ENCODE measurements around the gene VKORC1L1. TPM values are rescaled to one million over a fixed set of nuclear protein-coding genes. Genes with fewer than 3 reads are reported as not detected.
"Not testable (repeated sequence)": the region's sequence is repeated elsewhere in the genome, so short reads cannot be mapped to it uniquely, and the experiment has no call there.

The VKORC1L1 gene
- total RNA-seq, 2 donors from 2014 or later = 12.3 to 13.5 TPM

GRCh38 chr7:65989694-65990080, 116.8 kb downstream of the VKORC1L1 start:
- Histone ChIP-seq H3K4me3 (no peak overlapping the region), H3K27me3 (no peaks in the 10 kb centered on the region), H3K4me1 (no peaks in the 10 kb centered on the region), H3K27ac (no peak overlapping the region), H3K36me3 (no peaks in the 10 kb centered on the region), H3K9me3 (no peaks in the 10 kb centered on the region)
- no peak for DNase-seq (ENCODE audit: low spot score)
- TF ChIP-seq CTCF (IDR thresholded peaks at IDR 0.05) = no peak

GRCh38 chr7:65991829-65992228, 119.0 kb downstream of the VKORC1L1 start:
- DNase-seq (ENCODE audit: low spot score); H3K36me3 ChIP-seq; H3K27me3 ChIP-seq; H3K9me3 ChIP-seq; H3K4me1 ChIP-seq; H3K27ac ChIP-seq; H3K4me3 ChIP-seq: not testable (repeated sequence)

- H3K27me3 ChIP-seq = no peaks in the 10 kb centered on the region
- no peak overlapping the region for H3K27ac ChIP-seq
- H3K4me3 ChIP-seq = no peak overlapping the region
- no peaks in the 10 kb centered on the region for H3K36me3 ChIP-seq
- TF ChIP-seq CTCF (IDR thresholded peaks at IDR 0.05) = no peak
- H3K4me1 ChIP-seq = no peaks in the 10 kb centered on the region
- no peaks in the 10 kb centered on the region for H3K9me3 ChIP-seq
- no peak for DNase-seq (ENCODE audit: low spot score)
Measured at GRCh38 chr7:65992526-65992925, 119.7 kb downstream of the VKORC1L1 start.

- H3K27me3 ChIP-seq; H3K9me3 ChIP-seq; H3K27ac ChIP-seq; H3K36me3 ChIP-seq; DNase-seq (ENCODE audit: low spot score); H3K4me1 ChIP-seq; H3K4me3 ChIP-seq: not testable (repeated sequence)
Measured at GRCh38 chr7:65994984-65995383, 122.1 kb downstream of the VKORC1L1 start.

- not testable (repeated sequence) for DNase-seq (ENCODE audit: low spot score); H3K4me1 ChIP-seq; H3K27me3 ChIP-seq; H3K36me3 ChIP-seq; H3K9me3 ChIP-seq; H3K4me3 ChIP-seq; H3K27ac ChIP-seq
Measured at GRCh38 chr7:66000823-66001417, 128.0 kb downstream of the VKORC1L1 start.

- H3K4me1 ChIP-seq; DNase-seq (ENCODE audit: low spot score); H3K36me3 ChIP-seq; H3K27me3 ChIP-seq; H3K27ac ChIP-seq; H3K4me3 ChIP-seq; H3K9me3 ChIP-seq: not testable (repeated sequence)
Measured at GRCh38 chr7:66005115-66005671, 132.3 kb downstream of the VKORC1L1 start.

- no peak for TF ChIP-seq CTCF (IDR thresholded peaks at IDR 0.05)
- H3K9me3 ChIP-seq = no peaks in the 10 kb centered on the region
Measured at GRCh38 chr7:66007232-66007631, 134.4 kb downstream of the VKORC1L1 start.

More at GRCh38 chr7:66007232-66007631, 134.4 kb downstream of the VKORC1L1 start:
- Histone ChIP-seq H3K4me1 (no peaks in the 10 kb centered on the region), H3K27me3 (no peaks in the 10 kb centered on the region), H3K4me3 (no peak overlapping the region), H3K27ac (no peak overlapping the region), H3K36me3 (no peaks in the 10 kb centered on the region)
- DNase-seq (ENCODE audit: low spot score) = no peak

Other genes starting within 250 kb of the VKORC1L1 start
- gene GUSB, start 109.1 kb downstream of the VKORC1L1 start, total RNA-seq = 10 to 100 TPM in 1 of 2 donors, 1 to 10 TPM in 1; 9.1 to 13.0 TPM
- 10 to 100 TPM in 1 of 2 donors, 1 to 10 TPM in 1; 9.2 to 13.0 TPM for gene ASL, start 202.7 kb downstream of the VKORC1L1 start, total RNA-seq
- gene CRCP, start 241.8 kb downstream of the VKORC1L1 start, total RNA-seq = 10 to 100 TPM; 29.9 to 44.9 TPM

Measured in right atrium auricular region (tissue), 2 donors.